Upper lobe of right lung (tissue), 1 donor: ENCODE data around the gene STH. TPM values are rescaled to one million over a fixed set of nuclear protein-coding genes. Genes with fewer than 3 reads are reported as not detected.

Experiments used
- ATAC-seq: fragments of 200-7000 bp; cut with Tn5 transposase; one replicate; pipeline ENCODE4 v1.9.1; 2020; ENCODE audit warnings: mild to moderate bottlenecking, moderate library complexity
- DNase-seq: peaks from one replicate; pipeline ENCODE4 v3.0.0-alpha.2; 2020
- H3K27ac ChIP-seq: fragments of 200-600 bp; one replicate; pipeline ENCODE4 v1.8.0; 2022
- H3K27me3 ChIP-seq: fragments of 200-600 bp; one replicate; pipeline ENCODE4 v1.8.0; 2022; ENCODE audit warnings: mild to moderate bottlenecking
- H3K36me3 ChIP-seq: fragments of 200-600 bp; one replicate; pipeline ENCODE4 v1.8.0; 2022
- H3K4me1 ChIP-seq: fragments of 200-600 bp; one replicate; pipeline ENCODE4 v1.8.0; 2022
- H3K4me3 ChIP-seq: fragments of 200-600 bp; one replicate; pipeline ENCODE4 v1.8.0; 2022; ENCODE audit warnings: mild to moderate bottlenecking
- H3K9me3 ChIP-seq: fragments of 200-600 bp; one replicate; pipeline ENCODE4 v1.8.0; 2022
- intact Hi-C: fragments of 100-400 bp; cut with DNase I; formaldehyde crosslinking; loops from one replicate; pipeline ENCODE4 v1.11.0; 2022
- total RNA-seq: library from RNA; stranded (reverse); fragmentation: NEBNext Ultra II Directional; extraction: Animal tissue kit (Norgen Biotek cat#: 25700); gene quantifications from one replicate; pipeline ENCODE4 v1.2.1, GENCODE V29; 2021
- TF ChIP-seq, protein P1 (sequence below): fragments of 200-600 bp; IDR thresholded peaks from one replicate; pipeline ENCODE4 v1.8.0; 2022; ENCODE audit warnings: antibody characterized with exemption
- donor health status: DM: no; HTN: yes; CAD: no; lungs with severe emphysema.

The STH gene
- total RNA-seq, 1 donor from 2014 or later: not detected

DNA sequence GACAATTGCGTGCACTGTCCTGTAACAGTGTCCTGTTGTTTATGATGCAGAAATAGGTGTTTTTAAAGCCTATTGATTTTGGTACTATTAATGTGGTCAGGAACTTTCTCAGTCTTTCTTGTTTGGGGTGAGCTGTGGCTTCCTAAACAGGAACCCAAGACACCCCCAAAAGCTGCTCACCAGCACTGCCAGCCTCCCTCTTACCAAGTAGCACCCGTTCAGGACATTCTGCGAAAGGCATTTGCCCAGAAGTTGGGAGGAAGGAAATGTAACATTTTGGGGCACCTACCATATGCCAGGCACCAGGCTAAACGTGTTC lies 21.6 kb upstream of the STH start:
- TF ChIP-seq, protein P1, sequence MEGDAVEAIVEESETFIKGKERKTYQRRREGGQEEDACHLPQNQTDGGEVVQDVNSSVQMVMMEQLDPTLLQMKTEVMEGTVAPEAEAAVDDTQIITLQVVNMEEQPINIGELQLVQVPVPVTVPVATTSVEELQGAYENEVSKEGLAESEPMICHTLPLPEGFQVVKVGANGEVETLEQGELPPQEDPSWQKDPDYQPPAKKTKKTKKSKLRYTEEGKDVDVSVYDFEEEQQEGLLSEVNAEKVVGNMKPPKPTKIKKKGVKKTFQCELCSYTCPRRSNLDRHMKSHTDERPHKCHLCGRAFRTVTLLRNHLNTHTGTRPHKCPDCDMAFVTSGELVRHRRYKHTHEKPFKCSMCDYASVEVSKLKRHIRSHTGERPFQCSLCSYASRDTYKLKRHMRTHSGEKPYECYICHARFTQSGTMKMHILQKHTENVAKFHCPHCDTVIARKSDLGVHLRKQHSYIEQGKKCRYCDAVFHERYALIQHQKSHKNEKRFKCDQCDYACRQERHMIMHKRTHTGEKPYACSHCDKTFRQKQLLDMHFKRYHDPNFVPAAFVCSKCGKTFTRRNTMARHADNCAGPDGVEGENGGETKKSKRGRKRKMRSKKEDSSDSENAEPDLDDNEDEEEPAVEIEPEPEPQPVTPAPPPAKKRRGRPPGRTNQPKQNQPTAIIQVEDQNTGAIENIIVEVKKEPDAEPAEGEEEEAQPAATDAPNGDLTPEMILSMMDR: no peak
- no peaks in the 10 kb centered on the region for H3K9me3 ChIP-seq
- no peak overlapping the region for H3K4me3 ChIP-seq
- DNase-seq (no peak), ATAC-seq (no peak)
- H3K27ac ChIP-seq: no peak overlapping the region
- no peaks in the 10 kb centered on the region for H3K36me3 ChIP-seq
- intact Hi-C loops: no loop called here
- no peaks in the 10 kb centered on the region for H3K27me3 ChIP-seq
- no peaks in the 10 kb centered on the region for H3K4me1 ChIP-seq

DNA sequence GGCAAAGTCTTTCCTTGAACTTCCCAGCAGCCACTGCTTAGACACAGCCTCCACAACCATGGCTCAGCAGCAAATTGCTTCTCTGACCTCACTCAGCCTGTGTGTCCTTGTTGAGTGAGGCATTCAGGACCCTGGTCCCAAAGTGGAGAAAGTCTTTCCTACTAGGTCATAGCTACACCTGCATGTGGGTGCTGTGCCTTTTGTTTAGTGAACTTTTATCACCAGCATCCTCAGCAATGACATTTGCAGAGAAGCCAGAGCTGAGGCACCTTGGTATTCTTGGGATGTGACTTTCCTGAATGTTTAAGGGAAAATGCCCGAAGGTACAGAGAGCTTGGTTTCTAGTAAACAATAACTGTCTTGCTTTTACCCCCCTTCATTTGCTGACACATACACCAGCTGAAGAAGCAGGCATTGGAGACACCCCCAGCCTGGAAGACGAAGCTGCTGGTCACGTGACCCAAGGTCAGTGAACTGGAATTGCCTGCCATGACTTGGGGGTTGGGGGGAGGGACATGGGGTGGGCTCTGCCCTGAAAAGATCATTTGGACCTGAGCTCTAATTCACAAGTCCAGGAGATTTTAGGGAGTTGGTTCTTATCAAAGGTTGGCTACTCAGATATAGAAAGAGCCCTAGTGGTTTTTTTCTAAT lies 20.9 kb upstream of the STH start:
- TF ChIP-seq, protein P1: no peak
- Histone ChIP-seq H3K27ac (no peak overlapping the region), H3K4me1 (no peaks in the 10 kb centered on the region), H3K27me3 (no peaks in the 10 kb centered on the region), H3K36me3 (no peaks in the 10 kb centered on the region), H3K9me3 (no peaks in the 10 kb centered on the region), H3K4me3 (no peak overlapping the region)
- no peak for ATAC-seq
- DNase-seq: no peak
- intact Hi-C loops: no loop called here

DNA sequence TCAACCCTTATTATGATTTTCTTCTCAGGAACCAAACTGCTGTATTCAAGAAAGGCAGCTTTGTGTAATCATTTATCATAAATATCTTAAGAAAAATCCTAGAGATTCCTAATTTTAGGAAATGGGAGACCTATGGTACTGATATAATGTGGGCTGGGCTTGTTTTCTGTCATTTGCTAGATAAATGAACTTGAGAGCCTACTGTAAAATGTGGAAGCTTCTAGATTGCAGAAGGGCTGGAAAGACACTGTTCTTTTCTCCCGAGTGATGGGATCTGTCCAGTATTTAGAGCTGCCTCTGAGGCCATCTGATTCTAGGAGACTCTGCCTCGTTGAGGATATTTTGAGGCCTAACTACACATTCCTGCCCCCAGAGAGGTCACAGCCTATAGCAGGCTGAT lies 19.9 kb upstream of the STH start:
- DNase-seq (no peak), ATAC-seq (no peak)
- Histone ChIP-seq H3K36me3 (no peaks in the 10 kb centered on the region), H3K9me3 (no peaks in the 10 kb centered on the region), H3K4me3 (no peak overlapping the region), H3K27ac (no peak overlapping the region), H3K4me1 (no peaks in the 10 kb centered on the region), H3K27me3 (no peaks in the 10 kb centered on the region)
- TF ChIP-seq, protein P1: no peak
- intact Hi-C loops: no loop called here

DNA sequence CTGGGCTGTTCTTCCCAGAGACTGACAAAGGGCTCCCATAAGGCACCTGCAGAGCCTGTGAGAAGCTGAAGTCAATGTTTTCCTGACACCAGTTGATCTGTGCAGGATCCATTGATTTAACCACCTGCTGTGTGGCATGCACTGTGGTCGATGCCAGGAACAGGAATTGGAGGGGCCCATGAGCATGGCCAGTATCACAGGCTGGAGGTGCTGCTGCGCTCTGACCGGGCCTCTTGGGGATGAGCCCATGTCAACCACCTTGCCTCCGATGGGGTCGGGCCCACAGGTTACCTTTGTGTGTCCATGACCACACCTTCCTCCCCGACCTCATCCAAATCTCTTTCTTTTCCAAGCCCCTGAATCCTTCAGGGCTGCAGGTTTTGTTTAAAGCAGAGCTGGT lies 18.2 kb upstream of the STH start:
- DNase-seq: no peak
- no peak for ATAC-seq
- Histone ChIP-seq H3K4me3 (no peak overlapping the region), H3K36me3 (no peaks in the 10 kb centered on the region), H3K27ac (no peak overlapping the region), H3K9me3 (no peaks in the 10 kb centered on the region), H3K4me1 (no peaks in the 10 kb centered on the region), H3K27me3 (no peaks in the 10 kb centered on the region)
- intact Hi-C loops: no loop called here
- TF ChIP-seq, protein P1: no peak

DNA sequence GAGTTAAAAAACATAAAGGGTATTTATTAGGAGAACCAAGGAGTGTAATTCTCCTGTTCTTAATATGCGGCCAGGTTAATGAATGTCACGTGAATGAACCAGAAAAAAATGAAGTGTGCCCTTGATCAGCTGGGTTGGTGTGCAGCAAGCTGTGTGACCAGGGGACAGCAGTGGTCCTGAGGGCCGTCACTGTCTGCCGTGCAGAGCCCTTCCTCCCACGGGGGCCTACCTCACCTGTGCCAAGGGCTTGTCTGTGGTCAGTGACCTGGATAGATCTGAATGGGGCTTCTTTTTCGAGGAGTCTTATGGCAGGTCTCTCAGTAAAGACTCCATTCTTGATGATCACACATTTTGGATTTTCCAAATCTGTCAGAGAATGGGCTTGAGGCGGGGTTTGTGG lies 17.7 kb upstream of the STH start:
- no peak for ATAC-seq
- Histone ChIP-seq H3K9me3 (no peaks in the 10 kb centered on the region), H3K27ac (no peak overlapping the region), H3K4me3 (no peak overlapping the region), H3K27me3 (no peaks in the 10 kb centered on the region), H3K4me1 (no peaks in the 10 kb centered on the region), H3K36me3 (no peaks in the 10 kb centered on the region)
- DNase-seq: no peak
- TF ChIP-seq, protein P1: no peak
- intact Hi-C loops: no loop called here
